Measurements from ENCODE around the gene VKORC1L1.

VKORC1L1 gene

GRCh38 chr7:65971021-65971420 lies 98.1 kb downstream of the VKORC1L1 start:
- H3K9ac ChIP-seq (ENCODE audit: insufficient read length, low read depth), result no peak overlapping the region
- H3K36me3 ChIP-seq (ENCODE audit: insufficient read depth, insufficient read length, low read length), result peaks cover 93% of the 10 kb centered on the region
- no peak for TF ChIP-seq ZNF274 (IDR thresholded peaks at IDR 0.05; ENCODE audit: low read depth, low read length)
- no peak for TF ChIP-seq SUZ12 (IDR thresholded peaks at IDR 0.05; ENCODE audit: extremely low read depth, insufficient read depth, insufficient read length)
- no peak for TF ChIP-seq YY1 (IDR thresholded peaks at IDR 0.05; ENCODE audit: insufficient read depth, insufficient read length)
- H3K27me3 ChIP-seq (ENCODE audit: insufficient read depth, insufficient read length), result no peaks in the 10 kb centered on the region
- H3K4me3 ChIP-seq (ENCODE audit: insufficient read length, low read depth), result no peak overlapping the region
- no peaks in the 10 kb centered on the region for H3K4me1 ChIP-seq (ENCODE audit: insufficient read depth, insufficient read length)
- no peaks in the 10 kb centered on the region for H3K9me3 ChIP-seq (ENCODE audit: insufficient read depth, low read length)
- no peak for DNase-seq (ENCODE audit: low read depth, low spot score)

GRCh38 chr7:65972976-65973375 lies 100.1 kb downstream of the VKORC1L1 start:
- Histone ChIP-seq H3K9ac (ENCODE audit: insufficient read length, low read depth) (no peak overlapping the region), H3K27me3 (ENCODE audit: insufficient read depth, insufficient read length) (no peaks in the 10 kb centered on the region), H3K36me3 (ENCODE audit: insufficient read depth, insufficient read length, low read length) (peaks cover 87% of the 10 kb centered on the region), H3K4me1 (ENCODE audit: insufficient read depth, insufficient read length) (no peaks in the 10 kb centered on the region), H3K9me3 (ENCODE audit: insufficient read depth, low read length) (no peaks in the 10 kb centered on the region), H3K4me3 (ENCODE audit: insufficient read length, low read depth) (no peak overlapping the region)
- TF ChIP-seq ZNF274 (IDR thresholded peaks at IDR 0.05; ENCODE audit: low read depth, low read length), result no peak
- no peak for DNase-seq (ENCODE audit: low read depth, low spot score)

- no peak for DNase-seq (ENCODE audit: low read depth, low spot score)
- H3K4me3 ChIP-seq (ENCODE audit: insufficient read length, low read depth), result no peak overlapping the region
- H3K27me3 ChIP-seq (ENCODE audit: insufficient read depth, insufficient read length), result no peaks in the 10 kb centered on the region
- H3K9ac ChIP-seq (ENCODE audit: insufficient read length, low read depth), result no peak overlapping the region
- peaks cover 85% of the 10 kb centered on the region for H3K36me3 ChIP-seq (ENCODE audit: insufficient read depth, insufficient read length, low read length)
- TF ChIP-seq YY1 (IDR thresholded peaks at IDR 0.05; ENCODE audit: insufficient read depth, insufficient read length) (no peak), ZNF274 (IDR thresholded peaks at IDR 0.05; ENCODE audit: low read depth, low read length) (no peak), SUZ12 (IDR thresholded peaks at IDR 0.05; ENCODE audit: extremely low read depth, insufficient read depth, insufficient read length) (no peak)
- peaks cover 2% of the 10 kb centered on the region for H3K4me1 ChIP-seq (ENCODE audit: insufficient read depth, insufficient read length)
- no peaks in the 10 kb centered on the region for H3K9me3 ChIP-seq (ENCODE audit: insufficient read depth, low read length)
These were observed 101.4 kb downstream of the VKORC1L1 start for GRCh38 chr7:65974191-65974801.

- Histone ChIP-seq H3K4me1 (ENCODE audit: insufficient read depth, insufficient read length) (peaks cover 3% of the 10 kb centered on the region), H3K27me3 (ENCODE audit: insufficient read depth, insufficient read length) (no peaks in the 10 kb centered on the region), H3K36me3 (ENCODE audit: insufficient read depth, insufficient read length, low read length) (peaks cover 85% of the 10 kb centered on the region), H3K4me3 (ENCODE audit: insufficient read length, low read depth) (no peak overlapping the region), H3K9ac (ENCODE audit: insufficient read length, low read depth) (no peak overlapping the region), H3K9me3 (ENCODE audit: insufficient read depth, low read length) (no peaks in the 10 kb centered on the region)
- TF ChIP-seq SUZ12 (IDR thresholded peaks at IDR 0.05; ENCODE audit: extremely low read depth, insufficient read depth, insufficient read length), result no peak
- TF ChIP-seq YY1 (IDR thresholded peaks at IDR 0.05; ENCODE audit: insufficient read depth, insufficient read length), result no peak
- no peak for TF ChIP-seq ZNF274 (IDR thresholded peaks at IDR 0.05; ENCODE audit: low read depth, low read length)
- DNase-seq (ENCODE audit: low read depth, low spot score), result no peak
These were observed 102.0 kb downstream of the VKORC1L1 start for GRCh38 chr7:65974876-65975275.

- H3K9ac ChIP-seq (ENCODE audit: insufficient read length, low read depth), result no peak overlapping the region
- H3K4me3 ChIP-seq (ENCODE audit: insufficient read length, low read depth), result no peak overlapping the region
- no peaks in the 10 kb centered on the region for H3K27me3 ChIP-seq (ENCODE audit: insufficient read depth, insufficient read length)
- TF ChIP-seq YY1 (IDR thresholded peaks at IDR 0.05; ENCODE audit: insufficient read depth, insufficient read length) (no peak), SUZ12 (IDR thresholded peaks at IDR 0.05; ENCODE audit: extremely low read depth, insufficient read depth, insufficient read length) (no peak)
- H3K4me1 ChIP-seq (ENCODE audit: insufficient read depth, insufficient read length), result peaks cover 10% of the 10 kb centered on the region
- no peak for DNase-seq (ENCODE audit: low read depth, low spot score)
- peaks cover 85% of the 10 kb centered on the region for H3K36me3 ChIP-seq (ENCODE audit: insufficient read depth, insufficient read length, low read length)
- no peaks in the 10 kb centered on the region for H3K9me3 ChIP-seq (ENCODE audit: insufficient read depth, low read length)
These were observed 103.1 kb downstream of the VKORC1L1 start for GRCh38 chr7:65975814-65976445.

GRCh38 chr7:65976659-65977196 lies 103.9 kb downstream of the VKORC1L1 start:
- Histone ChIP-seq H3K9me3 (ENCODE audit: insufficient read depth, low read length) (no peaks in the 10 kb centered on the region), H3K4me1 (ENCODE audit: insufficient read depth, insufficient read length) (peaks cover 11% of the 10 kb centered on the region), H3K36me3 (ENCODE audit: insufficient read depth, insufficient read length, low read length) (peaks cover 78% of the 10 kb centered on the region), H3K27me3 (ENCODE audit: insufficient read depth, insufficient read length) (no peaks in the 10 kb centered on the region), H3K9ac (ENCODE audit: insufficient read length, low read depth) (no peak overlapping the region), H3K4me3 (ENCODE audit: insufficient read length, low read depth) (no peak overlapping the region)
- no peak for DNase-seq (ENCODE audit: low read depth, low spot score)
- TF ChIP-seq YY1 (IDR thresholded peaks at IDR 0.05; ENCODE audit: insufficient read depth, insufficient read length) (no peak), SUZ12 (IDR thresholded peaks at IDR 0.05; ENCODE audit: extremely low read depth, insufficient read depth, insufficient read length) (no peak), ZNF274 (IDR thresholded peaks at IDR 0.05; ENCODE audit: low read depth, low read length) (no peak)

GRCh38 chr7:65978891-65979582 lies 106.2 kb downstream of the VKORC1L1 start:
- Histone ChIP-seq H3K9me3 (ENCODE audit: insufficient read depth, low read length) (no peaks in the 10 kb centered on the region), H3K36me3 (ENCODE audit: insufficient read depth, insufficient read length, low read length) (peaks cover 56% of the 10 kb centered on the region), H3K27me3 (ENCODE audit: insufficient read depth, insufficient read length) (no peaks in the 10 kb centered on the region), H3K9ac (ENCODE audit: insufficient read length, low read depth) (no peak overlapping the region), H3K4me3 (ENCODE audit: insufficient read length, low read depth) (no peak overlapping the region), H3K4me1 (ENCODE audit: insufficient read depth, insufficient read length) (peaks cover 11% of the 10 kb centered on the region)
- TF ChIP-seq YY1 (IDR thresholded peaks at IDR 0.05; ENCODE audit: insufficient read depth, insufficient read length) (no peak), ZNF274 (IDR thresholded peaks at IDR 0.05; ENCODE audit: low read depth, low read length) (no peak), SUZ12 (IDR thresholded peaks at IDR 0.05; ENCODE audit: extremely low read depth, insufficient read depth, insufficient read length) (no peak)
- DNase-seq (ENCODE audit: low read depth, low spot score), result no peak
